Activated CD4-positive, alpha-beta T cell treated with anti-CD3 and anti-CD28 coated beads, Interleukin-2, Interleukin-6, amounts not matched to agents 100 ng/mL and 50 ng/mL, durations not matched to agents 16 hours and 8 hours (primary cell): ENCODE measurements around the gene RPL15.
A peak's percentile ranks its signal among the peaks of the same experiment; 100 is the strongest.
"Not testable (repeated sequence)": the region's sequence is repeated elsewhere in the genome, so short reads cannot be mapped to it uniquely, and the experiment has no call there.

Experiments used
- DNase-seq: peaks from one replicate; pipeline ENCODE4 v3.0.0-alpha.2; 2020

The RPL15 gene

DNA sequence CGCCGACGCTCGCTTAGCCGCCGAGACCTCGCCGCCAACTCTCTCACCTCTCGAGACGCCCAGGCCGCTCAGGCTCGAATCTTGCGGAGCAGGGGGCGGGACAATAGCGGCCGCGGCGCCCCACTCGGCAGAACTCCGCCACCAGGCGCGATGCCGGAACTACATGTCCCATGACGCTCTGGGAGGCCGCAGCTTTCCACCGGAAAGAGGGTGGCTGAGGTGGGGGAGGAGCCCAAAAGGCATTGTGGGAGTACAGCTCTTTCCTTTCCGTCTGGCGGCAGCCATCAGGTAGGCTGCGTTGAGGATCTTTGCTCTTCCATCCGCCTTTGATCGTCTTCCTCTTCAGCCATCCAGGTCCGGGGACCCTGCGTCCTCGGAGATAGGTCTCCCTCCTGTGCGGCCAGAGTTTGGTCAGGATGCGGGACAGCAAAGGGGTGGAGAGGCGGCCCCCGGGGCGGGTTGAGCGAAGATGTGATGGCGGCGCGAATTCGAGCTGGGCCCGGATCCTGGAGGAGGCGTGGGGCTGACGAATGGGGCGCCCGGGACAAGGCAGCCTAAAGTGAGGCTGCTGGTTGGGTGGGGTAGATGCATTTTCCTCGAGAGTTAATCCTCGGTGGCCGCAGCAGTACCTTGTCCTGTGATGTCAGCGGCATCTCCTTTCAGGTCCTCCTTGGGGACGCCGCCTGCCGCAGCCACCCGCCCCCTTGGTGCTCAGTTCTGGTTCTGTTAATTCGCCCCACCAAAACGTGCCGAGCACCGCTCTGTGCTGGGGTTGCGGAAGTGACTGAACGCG lies at the start of gene RPL15, which contains the start of gene NKIRAS1:
RPL15 (plus strand) TSS at position 247 of the 793 bp plus-strand sequence. CDS start 728 bp downstream, outside the sequence.
NKIRAS1 (minus strand) TSS at position 105 of the 793 bp plus-strand sequence. CDS start 6,086 bp downstream, outside the sequence.
- DNase-seq = peak; percentile 98

DNA sequence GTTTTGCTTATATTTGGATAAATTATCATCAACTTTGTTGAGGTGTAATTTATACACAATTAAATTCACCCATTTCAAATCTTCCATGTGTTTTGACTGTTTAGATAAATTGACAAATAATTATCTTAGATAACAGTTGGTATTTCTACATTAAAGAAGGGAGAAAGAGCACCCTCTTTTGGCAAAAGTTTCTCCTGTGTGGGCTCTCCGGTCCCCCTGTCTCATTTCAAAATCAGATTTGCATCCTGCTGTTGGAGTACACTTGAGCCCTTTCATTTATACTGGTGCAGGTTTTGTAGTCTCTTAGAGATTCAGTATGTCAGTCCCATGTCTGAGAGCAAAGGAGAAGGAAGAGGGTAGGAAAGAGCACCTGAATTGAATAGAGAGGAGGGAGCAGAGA lies 49.5 kb upstream of the RPL15 start:
- no peak for DNase-seq

- no peak for DNase-seq
Observed at GRCh38 chr3:23867838-23868237, 49.1 kb upstream of the RPL15 start.

- no peak for DNase-seq
Observed at GRCh38 chr3:23869977-23870662, 46.8 kb upstream of the RPL15 start.

GRCh38 chr3:23870663-23871043 lies 46.3 kb upstream of the RPL15 start:
- not testable (repeated sequence) for DNase-seq

- DNase-seq = not testable (repeated sequence)
Observed at GRCh38 chr3:23871361-23871760, 45.6 kb upstream of the RPL15 start.

GRCh38 chr3:23872330-23872729 lies 44.6 kb upstream of the RPL15 start:
- no peak for DNase-seq

GRCh38 chr3:23873941-23874340 lies 43.0 kb upstream of the RPL15 start:
- no peak for DNase-seq

GRCh38 chr3:23874359-23875112 lies 42.4 kb upstream of the RPL15 start:
- DNase-seq = no peak

DNA sequence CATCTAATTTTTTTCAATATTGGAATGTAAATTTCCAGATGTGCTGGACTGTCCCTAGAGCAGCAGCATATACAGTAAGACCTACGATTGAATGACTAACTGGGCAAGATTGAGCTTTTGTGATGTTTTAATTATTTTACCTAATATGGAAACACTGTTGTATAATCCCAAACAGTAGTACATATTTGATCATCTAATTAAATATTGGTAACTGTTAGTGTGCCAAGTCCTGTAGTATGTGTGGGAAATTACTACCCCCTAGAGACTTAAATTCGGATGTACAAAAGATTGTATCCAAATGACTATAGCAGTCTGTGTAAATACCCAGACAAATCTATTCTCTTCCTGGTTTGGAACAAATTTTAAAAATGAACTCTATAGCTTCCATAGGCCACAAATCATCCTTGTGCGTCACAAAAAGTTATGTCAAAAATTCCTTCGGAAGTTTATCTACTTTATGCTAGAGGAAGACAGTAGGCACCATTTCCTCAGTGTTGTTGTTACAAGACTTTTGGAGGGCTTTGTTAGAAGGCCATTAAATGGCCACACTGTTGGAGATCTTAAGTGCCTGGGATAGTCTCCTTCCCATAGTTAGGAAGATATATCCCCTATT lies 41.7 kb upstream of the RPL15 start:
- no peak for DNase-seq

- no peak for DNase-seq
Observed at GRCh38 chr3:23876923-23877322, 40.0 kb upstream of the RPL15 start.

- DNase-seq = no peak
Observed at GRCh38 chr3:23877329-23877980, 39.5 kb upstream of the RPL15 start.

DNA sequence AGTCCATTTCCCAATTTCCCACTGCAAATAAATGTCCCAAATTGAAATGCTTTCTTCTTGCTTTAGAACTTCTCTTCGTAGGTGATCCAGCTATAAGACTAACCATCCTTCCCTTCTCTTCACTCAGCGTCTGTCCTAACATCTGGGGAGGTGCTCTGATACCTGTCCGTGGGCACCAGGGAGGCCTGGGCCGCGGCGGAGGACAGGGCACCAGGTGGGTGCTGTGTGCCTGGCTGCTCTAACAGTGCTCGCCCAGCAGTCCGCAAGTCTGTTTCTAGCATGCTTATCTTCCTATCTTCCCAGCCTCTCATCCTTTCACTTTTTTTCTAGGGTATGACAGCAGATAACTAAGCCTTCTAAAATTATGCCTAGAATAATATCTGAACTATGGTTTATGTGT lies 37.4 kb upstream of the RPL15 start:
- DNase-seq = no peak

DNA sequence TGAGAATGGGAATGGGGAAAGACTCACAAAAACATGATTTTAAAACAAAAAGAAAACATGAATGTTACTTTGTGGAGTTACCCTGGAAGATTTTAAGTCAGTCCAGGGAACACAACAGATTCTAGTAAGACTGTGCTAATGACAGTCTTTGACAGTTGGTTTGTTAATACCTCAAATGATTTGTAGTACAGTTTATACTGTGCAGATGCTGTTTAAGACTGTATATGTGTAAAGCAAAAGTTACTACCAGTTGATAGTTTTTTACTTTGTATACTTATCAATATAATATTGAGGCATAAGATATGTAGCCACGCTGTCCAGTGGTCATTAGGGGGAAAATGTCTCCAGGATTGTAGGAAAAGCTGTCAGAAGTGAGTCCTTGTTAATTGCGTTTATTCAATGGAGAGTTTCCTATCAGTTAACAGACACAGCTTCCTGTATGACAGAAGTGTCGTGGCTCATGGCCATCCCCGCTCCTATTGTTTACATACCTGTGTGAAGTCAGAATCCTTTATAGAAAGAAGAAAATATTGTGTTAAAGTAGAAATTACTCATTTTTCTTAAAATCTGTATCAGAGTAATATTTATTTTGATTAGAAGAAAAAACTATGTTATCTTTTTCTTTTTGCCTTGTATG lies 36.1 kb upstream of the RPL15 start:
- DNase-seq = no peak

DNA sequence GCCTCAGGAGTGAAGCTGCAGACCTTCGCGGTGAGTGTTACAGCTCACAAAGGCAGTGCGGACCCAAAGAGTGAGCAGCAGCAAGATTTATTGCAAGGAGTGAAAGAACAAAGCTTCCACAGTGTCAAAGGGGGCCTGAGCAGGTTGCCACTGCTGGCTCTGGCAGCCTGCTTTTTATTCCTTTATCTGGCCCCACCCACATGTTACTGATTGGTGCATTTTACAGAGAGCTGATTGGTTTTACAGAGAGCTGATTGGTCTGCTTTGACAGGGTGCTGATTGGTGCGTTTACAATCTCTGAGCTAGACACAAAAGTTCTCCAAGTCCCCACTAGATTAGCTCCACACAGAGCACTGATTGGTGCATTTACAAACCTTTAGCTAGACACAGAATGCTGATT lies 34.9 kb upstream of the RPL15 start:
- not testable (repeated sequence) for DNase-seq

DNA sequence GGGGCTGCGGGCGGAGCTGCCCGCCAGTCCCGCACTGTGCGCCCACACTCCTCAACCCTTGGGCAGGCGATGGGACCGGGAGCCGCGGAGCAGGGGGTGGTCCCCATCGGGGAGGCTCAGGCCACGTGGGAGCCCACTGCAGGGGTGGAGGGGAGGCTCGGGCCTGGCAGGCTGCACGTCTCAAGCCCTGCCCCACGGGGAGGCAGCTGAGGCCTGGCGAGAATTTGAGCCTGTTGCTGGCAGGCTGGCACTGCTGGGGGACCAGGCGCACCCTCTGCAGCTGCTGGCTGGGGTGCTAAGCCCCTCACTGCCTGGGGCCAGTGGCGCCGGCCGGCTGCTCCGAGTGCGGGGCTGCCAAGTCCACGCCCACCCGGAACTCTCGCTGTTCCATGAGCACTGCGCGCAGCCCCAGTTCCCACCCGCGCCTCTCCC lies 34.4 kb upstream of the RPL15 start:
- no peak for DNase-seq

DNA sequence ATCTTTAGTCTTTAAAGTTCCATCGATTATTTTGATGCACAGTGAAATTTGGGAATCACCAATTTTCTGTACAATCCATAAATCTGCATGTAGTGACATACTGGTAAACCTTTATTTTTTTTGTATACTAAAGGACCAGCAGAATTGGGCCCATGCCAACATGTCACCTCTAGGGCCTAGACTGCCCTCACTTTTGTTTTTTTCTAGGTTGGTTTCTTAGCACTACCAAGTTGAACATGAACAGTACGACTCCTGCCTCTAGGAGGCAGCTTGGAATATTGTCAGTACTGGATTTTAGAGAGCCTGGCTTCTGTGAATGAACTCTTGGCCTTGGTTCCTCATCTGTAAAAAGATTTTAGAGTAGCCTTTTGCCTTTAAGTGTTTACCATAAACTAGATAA lies 32.5 kb upstream of the RPL15 start:
- no peak for DNase-seq

DNA sequence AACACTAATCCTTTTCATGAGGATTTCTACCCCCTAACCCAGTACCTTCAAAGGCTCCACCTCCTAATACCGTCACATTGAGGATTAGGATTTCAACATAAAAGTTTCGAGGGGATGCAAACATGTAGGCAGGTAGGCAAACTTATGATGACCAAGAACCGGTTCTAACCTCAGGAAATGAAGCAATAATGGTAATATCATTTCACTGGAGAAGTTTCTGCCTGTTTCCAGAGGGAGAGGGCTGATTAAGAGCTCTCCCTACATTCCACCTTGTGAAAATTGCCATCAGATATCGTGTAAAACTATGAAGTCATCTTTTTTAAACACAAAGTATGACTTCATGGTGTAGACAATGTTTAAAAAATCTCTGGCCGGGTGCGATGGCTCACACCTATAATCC lies 31.7 kb upstream of the RPL15 start:
- DNase-seq = no peak

DNA sequence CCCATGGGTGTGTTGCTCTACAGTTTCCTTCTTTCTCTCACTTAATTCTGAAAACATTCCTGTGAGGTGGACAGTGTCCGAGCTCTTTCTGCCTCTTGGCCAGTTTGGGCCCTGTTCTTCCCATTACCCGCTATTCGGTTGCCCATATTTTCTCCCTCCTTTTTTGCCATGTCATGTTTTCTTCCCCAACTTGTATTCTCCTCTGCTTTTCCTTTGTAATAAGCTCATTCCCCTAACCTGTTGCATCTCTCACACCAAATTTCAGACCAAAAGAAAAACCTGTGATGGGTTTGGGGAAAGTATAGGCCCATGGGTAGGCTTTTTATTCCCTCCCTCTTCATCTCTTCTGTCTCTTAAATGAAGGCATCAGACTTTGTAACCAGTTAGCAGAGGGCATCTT lies 30.6 kb upstream of the RPL15 start:
- no peak for DNase-seq

DNA sequence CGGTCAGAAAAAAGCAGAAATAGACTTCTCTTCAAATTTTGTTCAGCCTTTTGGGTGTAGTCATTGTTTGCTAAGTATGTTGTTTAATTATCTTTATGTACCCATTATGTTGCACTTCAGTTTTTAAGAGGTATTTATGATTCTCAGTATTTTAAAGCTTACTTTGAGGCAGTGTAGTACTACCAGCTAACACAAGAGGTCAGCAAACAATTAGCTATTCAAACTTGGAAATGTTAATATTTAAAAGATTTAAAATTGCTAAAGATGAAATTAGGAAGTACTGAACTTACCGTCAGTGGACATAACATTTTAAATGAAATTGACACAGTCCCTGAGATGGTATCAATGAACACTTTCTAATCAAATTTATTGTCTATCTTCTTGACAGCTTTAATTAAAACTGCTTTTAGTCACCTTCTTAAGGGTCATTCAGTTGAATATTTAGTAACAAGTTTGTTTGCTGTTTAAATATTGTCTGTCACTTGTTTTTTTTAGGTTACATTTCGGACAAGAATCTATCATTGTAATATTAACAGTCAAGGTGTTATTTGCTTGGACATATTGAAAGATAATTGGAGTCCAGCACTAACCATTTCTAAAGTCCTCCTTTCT lies 28.2 kb upstream of the RPL15 start:
- DNase-seq = peak; percentile 22

DNA sequence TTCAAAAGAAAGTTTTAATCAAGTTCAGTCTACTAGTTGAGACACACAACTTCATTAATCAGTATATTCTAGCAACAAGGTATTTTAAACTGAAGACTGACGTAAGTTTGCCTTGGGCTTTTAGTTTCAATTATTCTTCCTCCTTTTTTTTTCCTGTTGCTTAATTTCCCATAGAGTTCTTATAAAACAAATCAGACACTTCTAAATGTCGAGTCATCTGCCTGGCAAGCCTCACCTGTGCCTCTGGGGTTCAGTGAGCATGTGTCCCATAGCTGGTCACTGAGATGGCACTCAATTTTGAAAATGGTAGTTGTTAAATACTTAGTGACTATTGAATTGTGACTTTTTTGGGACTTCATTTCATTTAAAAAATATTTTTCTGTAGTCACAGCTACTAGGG lies 27.5 kb upstream of the RPL15 start:
- DNase-seq = no peak

DNA sequence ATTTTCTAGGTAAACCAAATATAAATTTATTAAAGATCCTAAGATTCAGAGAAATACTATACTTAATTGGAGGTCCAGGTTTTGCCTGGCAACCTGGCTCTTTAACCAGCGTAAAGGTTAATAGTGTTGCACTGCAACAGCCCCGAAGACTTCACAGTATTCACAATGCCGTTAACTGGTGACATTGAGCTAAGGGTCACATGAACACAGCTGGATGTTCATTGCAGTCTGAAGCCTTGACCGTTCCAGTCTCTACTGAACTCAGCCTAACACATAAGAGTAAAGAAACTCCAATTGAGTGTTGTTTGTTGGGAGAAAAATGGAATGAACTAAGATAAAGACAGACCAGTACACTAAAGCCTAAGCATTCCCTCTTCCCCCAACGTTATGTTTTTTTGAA lies 27.0 kb upstream of the RPL15 start:
- DNase-seq = no peak
